Mesothelial cell of epicardium (in vitro differentiated cells): Measurements from ENCODE around the gene WWOX. TPM values are rescaled to one million over a fixed set of nuclear protein-coding genes. Genes with fewer than 3 reads are reported as not detected.

Source experiments
- DNase-seq, 2 experiments: peaks; one replicate each; pipeline ENCODE4 v3.0.0; 2021; ENCODE audit warnings: low spot score in 2 of 2; ENCODE audit not compliant: unreplicated experiment in 2 of 2
- H3K27ac Mint-ChIP-seq: 2 replicates; pipeline ENCODE4 v1.8.0; 2021; ENCODE audit warnings: mixed read lengths
- H3K27me3 Mint-ChIP-seq: 2 replicates; pipeline ENCODE4 v1.8.0; 2021; ENCODE audit warnings: low read depth, mixed read lengths
- H3K36me3 Mint-ChIP-seq: 2 replicates; pipeline ENCODE4 v1.8.0; 2021; ENCODE audit warnings: mixed read lengths
- H3K4me1 Mint-ChIP-seq: 2 replicates; pipeline ENCODE4 v1.8.0; 2021; ENCODE audit warnings: mixed read lengths
- H3K4me3 Mint-ChIP-seq: 2 replicates; pipeline ENCODE4 v1.8.0; 2021; ENCODE audit warnings: mild to moderate bottlenecking, moderate library complexity, mixed read lengths
- H3K9me3 Mint-ChIP-seq: 2 replicates; pipeline ENCODE4 v1.8.0; 2021; ENCODE audit warnings: mixed read lengths
- CTCF ChIP-seq: fragments of 200-600 bp; sonication (generic); IDR thresholded peaks from one replicate; pipeline ENCODE4 v1.5.0; 2021; ENCODE audit warnings: antibody characterized with exemption; ENCODE audit not compliant: unreplicated experiment
- total RNA-seq: library from RNA; stranded (reverse); gene quantifications from 3 replicates; pipeline ENCODE4 v1.2.1, GENCODE V29; 2021

Gene WWOX
- total RNA-seq, 1 donor from 2014 or later: 29.7 TPM

- Mint-ChIP-seq H3K27ac (no peak overlapping the region), H3K4me1 (peaks cover 9% of the 10 kb centered on the region), H3K27me3 (no peaks in the 10 kb centered on the region), H3K9me3 (peaks cover under 1% of the 10 kb centered on the region), H3K4me3 (no peak overlapping the region), H3K36me3 (no peaks in the 10 kb centered on the region)
- TF ChIP-seq CTCF: no peak
- DNase-seq: no peak
Observed at GRCh38 chr16:78091419-78091818, 8.0 kb upstream of the WWOX start.

- no peak for TF ChIP-seq CTCF
- no peak overlapping the region for H3K4me3 Mint-ChIP-seq
- no peak overlapping the region for H3K27ac Mint-ChIP-seq
- no peak for DNase-seq
- H3K36me3 Mint-ChIP-seq: no peaks in the 10 kb centered on the region
- H3K27me3 Mint-ChIP-seq: no peaks in the 10 kb centered on the region
- peaks cover 9% of the 10 kb centered on the region for H3K4me1 Mint-ChIP-seq
- no peaks in the 10 kb centered on the region for H3K9me3 Mint-ChIP-seq
Observed at GRCh38 chr16:78092758-78093157, 6.7 kb upstream of the WWOX start.

GRCh38 chr16:78094166-78094565, 5.3 kb upstream of the WWOX start:
- peaks cover 14% of the 10 kb centered on the region for H3K4me1 Mint-ChIP-seq
- H3K36me3 Mint-ChIP-seq: no peaks in the 10 kb centered on the region
- no peak overlapping the region for H3K4me3 Mint-ChIP-seq
- no peak for TF ChIP-seq CTCF
- no peaks in the 10 kb centered on the region for H3K27me3 Mint-ChIP-seq
- DNase-seq: no peak
- no peak overlapping the region for H3K27ac Mint-ChIP-seq
- no peaks in the 10 kb centered on the region for H3K9me3 Mint-ChIP-seq

- no peak overlapping the region for H3K27ac Mint-ChIP-seq
- H3K36me3 Mint-ChIP-seq: no peaks in the 10 kb centered on the region
- H3K27me3 Mint-ChIP-seq: no peaks in the 10 kb centered on the region
- DNase-seq: no peak
- H3K9me3 Mint-ChIP-seq: no peaks in the 10 kb centered on the region
- H3K4me1 Mint-ChIP-seq: peaks cover 14% of the 10 kb centered on the region
- no peak for TF ChIP-seq CTCF
- no peak overlapping the region for H3K4me3 Mint-ChIP-seq
Observed at GRCh38 chr16:78094998-78095397, 4.5 kb upstream of the WWOX start.

GRCh38 chr16:78096386-78096785, 3.1 kb upstream of the WWOX start:
- Mint-ChIP-seq H3K9me3 (no peaks in the 10 kb centered on the region), H3K36me3 (no peaks in the 10 kb centered on the region), H3K27me3 (no peaks in the 10 kb centered on the region), H3K4me3 (no peak overlapping the region), H3K4me1 (peaks cover 17% of the 10 kb centered on the region), H3K27ac (no peak overlapping the region)
- no peak for DNase-seq
- no peak for TF ChIP-seq CTCF

- no peak for TF ChIP-seq CTCF
- Mint-ChIP-seq H3K9me3 (no peaks in the 10 kb centered on the region), H3K4me1 (peaks cover 13% of the 10 kb centered on the region), H3K27ac (no peak overlapping the region), H3K36me3 (no peaks in the 10 kb centered on the region), H3K4me3 (no peak overlapping the region), H3K27me3 (no peaks in the 10 kb centered on the region)
- no peak for DNase-seq
Observed at GRCh38 chr16:78097548-78097947, 1.9 kb upstream of the WWOX start.
